GM19240 (cell line): ENCODE data around the gene ARHGAP42.

Experiments used
- DNase-seq: peaks from one replicate; pipeline ENCODE4 v3.0.0; 2011; ENCODE audit warnings: low spot score; ENCODE audit not compliant: insufficient read length

ARHGAP42 gene

GRCh38 chr11:100831929-100832494, 144.9 kb downstream of the ARHGAP42 start:
- DNase-seq, result no peak

GRCh38 chr11:100832829-100833228, 145.7 kb downstream of the ARHGAP42 start:
- no peak for DNase-seq

- DNase-seq, result no peak
These were observed 146.2 kb downstream of the ARHGAP42 start for GRCh38 chr11:100833276-100833675.

- no peak for DNase-seq
These were observed 148.8 kb downstream of the ARHGAP42 start for GRCh38 chr11:100835854-100836253.

DNA sequence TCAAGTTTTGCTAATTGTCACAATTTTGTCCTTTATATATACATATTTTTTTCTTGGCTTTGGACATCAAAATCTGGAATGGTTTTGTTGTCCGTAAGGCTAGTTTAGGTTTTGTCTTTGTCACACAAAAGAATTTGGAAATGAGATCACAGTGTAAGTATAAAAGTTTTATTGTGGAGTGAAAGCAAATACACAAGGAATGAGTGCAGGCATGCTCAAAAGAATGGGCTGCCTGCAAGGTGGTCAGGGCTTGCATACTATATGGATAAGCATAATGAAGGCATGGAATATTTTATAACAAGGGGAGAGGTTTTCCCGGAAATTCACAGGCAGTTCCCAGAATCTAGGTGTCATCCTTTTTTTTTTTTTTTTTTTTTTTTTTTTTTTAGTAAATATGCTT, 150.2 kb downstream of the ARHGAP42 start:
- DNase-seq, result no peak

DNA sequence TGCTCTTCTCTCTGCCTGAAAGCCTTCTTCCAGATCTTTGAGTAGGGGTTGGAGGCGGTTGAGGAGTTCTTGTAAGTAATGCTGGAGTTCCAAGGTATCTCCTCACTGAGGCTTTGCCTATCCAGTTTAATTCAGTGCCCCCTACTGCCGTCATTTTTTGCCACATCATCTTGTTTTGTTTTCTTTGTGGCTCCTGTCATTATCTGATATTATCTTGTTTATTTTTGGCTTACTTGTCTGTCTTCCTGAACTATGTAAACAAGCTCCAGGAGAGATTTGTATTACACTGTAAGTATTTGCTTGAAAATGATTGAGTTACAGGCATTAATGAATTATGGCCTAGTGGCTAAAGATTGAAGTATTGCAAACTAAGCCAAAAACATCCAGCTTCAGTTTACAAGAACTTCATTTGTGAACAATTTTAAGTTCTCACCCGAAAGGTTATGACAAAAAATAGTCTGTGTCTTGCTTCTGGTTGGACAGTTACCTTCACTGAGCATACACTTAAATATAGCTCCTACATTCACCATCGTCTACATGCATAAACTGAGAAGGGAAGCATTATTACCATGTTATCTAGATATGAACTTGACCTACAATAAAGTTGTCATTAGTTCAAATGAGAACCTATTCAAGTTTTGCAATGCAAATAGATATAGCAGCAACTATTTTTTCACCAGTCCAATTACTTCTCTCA, 154.8 kb downstream of the ARHGAP42 start:
- DNase-seq, result no peak

DNA sequence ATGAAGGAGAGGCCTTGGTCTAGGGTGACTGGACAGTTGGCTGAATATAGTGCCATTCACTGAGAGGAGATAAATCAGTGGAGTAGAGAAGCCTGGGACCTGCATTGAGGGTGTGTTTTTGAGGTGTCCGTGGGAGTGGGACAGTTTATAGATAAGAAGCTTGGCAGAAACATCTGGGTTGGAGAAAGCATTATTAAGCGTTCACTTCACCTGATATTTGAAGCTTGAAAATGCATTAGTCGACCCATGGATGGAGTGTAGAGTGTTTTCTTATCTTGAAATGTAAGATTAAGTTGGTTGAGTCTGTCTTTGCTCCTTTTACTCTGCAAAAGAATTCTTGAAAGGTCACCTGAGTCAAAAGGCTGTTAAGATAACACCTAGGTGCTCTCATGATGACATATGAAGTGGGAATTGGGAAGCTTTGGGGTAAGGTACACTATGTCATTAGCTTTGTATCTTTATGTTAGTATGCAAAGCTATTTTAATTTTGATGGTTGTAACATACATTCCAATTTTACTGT, 160.7 kb downstream of the ARHGAP42 start:
- DNase-seq, result no peak

- no peak for DNase-seq
These were observed 162.2 kb downstream of the ARHGAP42 start for GRCh38 chr11:100849009-100849900.

DNA sequence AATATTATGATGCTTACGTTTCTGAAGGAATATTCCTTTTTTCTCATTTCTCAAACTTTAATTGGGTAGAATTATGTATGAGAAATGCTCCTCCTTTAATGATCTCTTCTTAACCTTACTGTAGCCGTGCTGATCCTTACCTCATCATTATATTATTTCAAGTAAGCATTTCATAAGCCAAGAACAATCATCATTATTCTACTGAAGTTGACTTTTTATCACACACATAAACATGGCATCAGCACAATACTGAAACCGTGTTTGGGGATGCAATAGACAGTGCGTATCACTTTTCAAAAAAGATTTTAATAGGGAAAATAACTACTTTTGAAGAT, 162.8 kb downstream of the ARHGAP42 start:
- no peak for DNase-seq

- no peak for DNase-seq
These were observed 164.1 kb downstream of the ARHGAP42 start for GRCh38 chr11:100851147-100851546.

DNA sequence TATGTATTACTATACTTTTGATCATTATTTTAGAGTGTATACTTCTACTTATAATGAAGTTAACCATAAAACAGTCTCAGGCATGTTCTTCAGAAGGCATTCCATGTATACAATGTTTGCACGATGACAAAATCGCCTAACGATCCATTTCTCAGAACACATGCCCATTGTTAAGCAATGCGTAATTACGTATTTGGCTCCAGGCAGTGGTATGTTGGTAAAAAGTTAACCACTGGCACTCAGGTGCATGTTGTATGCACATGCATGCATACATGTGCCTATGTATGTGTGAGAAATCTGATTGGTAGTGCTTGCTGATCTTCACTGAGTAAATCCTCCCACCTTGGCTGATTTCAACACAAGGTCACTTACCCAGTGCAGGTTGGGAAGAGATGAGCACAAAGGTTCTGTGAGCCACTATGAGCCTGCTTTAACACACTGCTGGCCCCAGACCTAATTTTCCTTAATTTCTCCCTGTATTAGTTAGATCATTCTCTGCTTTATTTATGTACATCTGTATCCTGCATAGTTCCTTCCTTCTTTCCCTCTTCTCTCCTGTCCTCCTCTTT, 164.6 kb downstream of the ARHGAP42 start:
- no peak for DNase-seq

- no peak for DNase-seq
These were observed 168.5 kb downstream of the ARHGAP42 start for GRCh38 chr11:100855466-100856067.

DNA sequence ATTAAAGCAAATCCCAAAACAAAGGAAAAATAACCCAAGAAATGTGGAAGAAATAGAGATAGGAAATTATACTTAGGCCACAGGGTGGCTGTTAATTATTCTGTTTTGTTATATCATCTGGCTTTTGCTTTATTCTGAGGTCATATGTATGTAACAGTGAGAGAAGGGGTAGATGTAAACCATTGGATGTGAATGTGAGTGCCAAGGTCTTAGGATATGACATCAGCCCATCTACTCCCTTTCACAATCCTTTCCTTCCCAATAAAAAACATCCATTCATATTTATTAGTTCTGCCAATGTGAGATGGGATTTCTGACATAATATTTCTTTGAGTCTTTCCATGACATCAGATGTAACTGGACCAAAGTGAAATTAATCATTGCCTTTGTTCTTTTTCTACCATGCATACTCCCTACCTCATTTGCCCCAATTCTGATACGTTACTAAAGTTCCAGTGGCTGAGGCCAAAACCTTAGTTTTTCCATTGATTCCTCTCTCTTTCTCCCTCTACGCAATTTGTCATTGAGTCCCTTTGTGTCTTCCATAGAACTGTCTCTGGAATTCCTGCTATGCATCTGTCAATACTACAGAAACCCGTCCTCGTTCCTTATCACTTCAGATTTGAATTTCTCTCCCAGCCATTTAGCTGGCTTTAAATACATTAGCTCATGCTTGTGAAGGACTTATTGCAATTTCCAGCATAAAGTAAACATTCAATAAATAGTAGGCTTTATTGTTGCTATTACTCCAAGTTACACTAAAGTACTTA, 170.3 kb downstream of the ARHGAP42 start:
- no peak for DNase-seq

DNA sequence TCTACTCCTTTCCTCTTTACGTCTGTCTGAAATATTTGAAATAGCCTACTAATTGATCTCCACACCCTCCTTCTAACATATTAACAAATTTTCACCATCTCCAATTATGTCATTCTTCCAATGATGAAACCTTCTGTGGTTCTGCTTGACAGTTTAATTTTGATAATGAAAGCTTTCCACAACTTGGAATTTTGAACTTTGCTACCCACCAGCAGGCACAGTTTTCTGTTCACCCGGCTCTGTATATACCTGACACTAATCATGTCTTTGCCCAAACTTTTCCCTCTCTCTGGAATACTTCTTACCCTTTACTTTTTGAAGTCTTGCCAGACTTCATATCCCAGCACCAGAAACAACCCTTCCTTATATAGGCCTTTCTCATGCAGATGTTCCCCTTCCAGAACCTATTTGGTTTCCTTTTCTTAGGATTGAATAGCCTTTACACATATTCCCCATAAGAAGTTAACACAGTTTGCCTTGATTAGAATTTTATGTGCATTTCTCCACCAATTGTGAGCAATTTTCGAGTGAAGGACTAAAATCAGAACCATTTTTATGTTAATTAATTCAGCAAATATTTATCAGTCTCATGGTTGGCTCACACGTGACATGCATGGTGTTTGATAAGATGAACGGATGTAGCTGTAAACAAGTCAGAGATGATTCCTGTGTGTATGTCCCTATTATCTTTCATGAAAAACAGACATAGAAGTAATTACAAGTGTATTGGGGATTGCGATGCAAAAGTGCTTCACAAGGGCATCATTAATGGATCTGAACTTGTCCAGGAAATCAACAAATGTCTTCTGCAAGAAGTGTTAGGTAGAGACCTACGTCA, 173.4 kb downstream of the ARHGAP42 start:
- DNase-seq, result no peak

GRCh38 chr11:100861212-100861611, 174.1 kb downstream of the ARHGAP42 start:
- no peak for DNase-seq

GRCh38 chr11:100863080-100863581, 176.0 kb downstream of the ARHGAP42 start:
- DNase-seq, result no peak

DNA sequence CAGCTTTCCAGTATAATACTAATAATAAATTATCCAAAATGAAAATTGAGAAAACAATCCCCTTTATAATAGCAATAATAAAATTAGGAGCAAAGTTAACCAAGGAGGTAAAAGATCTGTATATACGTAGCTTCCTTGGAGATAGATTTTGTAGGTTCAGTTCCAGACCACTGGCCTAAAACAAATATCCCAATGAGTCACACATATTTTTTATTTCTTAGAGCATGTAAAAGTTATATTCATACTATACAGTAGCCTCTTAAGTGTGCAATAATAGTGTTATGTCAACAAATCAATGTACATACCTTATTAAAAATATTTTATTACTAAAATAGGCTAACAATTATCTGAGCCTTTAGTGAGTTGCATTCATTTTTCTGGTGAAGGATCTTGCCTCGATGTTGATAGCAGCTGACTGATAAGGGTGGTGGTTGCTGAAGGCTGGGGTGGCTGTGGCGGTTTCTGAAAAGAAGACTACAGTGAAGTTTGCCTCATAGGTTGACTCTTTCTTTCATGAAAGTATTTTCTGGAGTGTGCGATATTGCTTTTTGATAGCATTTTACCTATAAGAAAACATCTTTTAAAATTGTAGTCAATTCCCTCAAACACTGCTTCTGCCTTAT, 178.5 kb downstream of the ARHGAP42 start:
- DNase-seq, result no peak

- DNase-seq, result no peak
These were observed 179.4 kb downstream of the ARHGAP42 start for GRCh38 chr11:100866453-100866852.

- no peak for DNase-seq
These were observed 180.5 kb downstream of the ARHGAP42 start for GRCh38 chr11:100867606-100868005.
